Small intestine (tissue), 7 donors: Measurements from ENCODE around the gene EEPD1. TPM values are rescaled to one million over a fixed set of nuclear protein-coding genes. Genes with fewer than 3 reads are reported as not detected.

Experiments
- DNase-seq, 2 donors: peaks; one replicate each; pipeline versions ENCODE4 v3.0.0 to v3.0.0-alpha.2; 2013
- FAIRE-seq: peaks from 2 replicates; lab custom pipeline; 2012; peaks lifted over from hg19 to GRCh38; lab: Jason Lieb, UNC
- H3K27ac ChIP-seq, 3 donors: one replicate each; pipeline ENCODE4 v1.5.1; 2013; ENCODE audit warnings: low read length in 2 of 3, mild to moderate bottlenecking in 2 of 3, control low read depth in 1 of 3, inconsistent platforms in 1 of 3, low read depth in 1 of 3, moderate library complexity in 1 of 3
- H3K27me3 ChIP-seq, 3 donors: one replicate each; pipeline ENCODE4 v1.6.1; 2013; ENCODE audit warnings: low read length in 3 of 3, inconsistent platforms in 1 of 3; ENCODE audit not compliant: control insufficient read depth in 3 of 3, insufficient read depth in 3 of 3
- H3K36me3 ChIP-seq, 3 donors: one replicate each; pipeline ENCODE4 v1.6.1; 2013; ENCODE audit warnings: low read length in 3 of 3, inconsistent platforms in 1 of 3, low read depth in 1 of 3, mild to moderate bottlenecking in 1 of 3, moderate library complexity in 1 of 3; ENCODE audit not compliant: control insufficient read depth in 3 of 3, insufficient read depth in 2 of 3
- H3K4me1 ChIP-seq, 3 donors: one replicate each; pipeline ENCODE4 v1.6.1; 2013; ENCODE audit warnings: low read length in 2 of 3, inconsistent platforms in 1 of 3, low read depth in 1 of 3, mild to moderate bottlenecking in 1 of 3, moderate library complexity in 1 of 3; ENCODE audit not compliant: control insufficient read depth in 3 of 3, insufficient read depth in 2 of 3
- H3K4me3 ChIP-seq, 3 donors: one replicate each; pipeline ENCODE4 v1.5.1; 2013; ENCODE audit warnings: low read length in 3 of 3, control low read depth in 1 of 3, inconsistent platforms in 1 of 3, low read depth in 1 of 3, mild to moderate bottlenecking in 1 of 3, moderate library complexity in 1 of 3
- H3K9me3 ChIP-seq, 2 donors: one replicate each; pipeline ENCODE4 v1.6.1; 2013; ENCODE audit warnings: low read depth in 1 of 2, low read length in 1 of 2; ENCODE audit not compliant: control insufficient read depth in 2 of 2, insufficient read depth in 1 of 2
- WGBS, 3 donors: extraction: QIAGEN DNeasy Blood & Tissue Kit; methylation state at CpG; one replicate each; pipeline ENCODE4 v1.1.7; 2013; 5-methylcytosine and 5-hydroxymethylcytosine counted together
- polyA plus RNA-seq, 4 donors: library from polyadenylated mRNA; stranded (reverse) in 3 of 4; unstranded in 1 of 4; fragments of 200-250 nt in 3 of 4; fragments of 120-200 nt in 1 of 4; gene quantifications; one replicate each; pipeline versions ENCODE4 v1.2.1 to v1.2.3, GENCODE V29; 2013
- donor health status: healthy with polysubstance abuse.
- donor health status: control.
- donor health status: control.
- donor health status: Bipolar disorder and iron deficiency.
- donor health status: healthy.

The EEPD1 gene
- polyA plus RNA-seq, 4 donors = 6.9 to 175 (median 86.3) TPM

DNA sequence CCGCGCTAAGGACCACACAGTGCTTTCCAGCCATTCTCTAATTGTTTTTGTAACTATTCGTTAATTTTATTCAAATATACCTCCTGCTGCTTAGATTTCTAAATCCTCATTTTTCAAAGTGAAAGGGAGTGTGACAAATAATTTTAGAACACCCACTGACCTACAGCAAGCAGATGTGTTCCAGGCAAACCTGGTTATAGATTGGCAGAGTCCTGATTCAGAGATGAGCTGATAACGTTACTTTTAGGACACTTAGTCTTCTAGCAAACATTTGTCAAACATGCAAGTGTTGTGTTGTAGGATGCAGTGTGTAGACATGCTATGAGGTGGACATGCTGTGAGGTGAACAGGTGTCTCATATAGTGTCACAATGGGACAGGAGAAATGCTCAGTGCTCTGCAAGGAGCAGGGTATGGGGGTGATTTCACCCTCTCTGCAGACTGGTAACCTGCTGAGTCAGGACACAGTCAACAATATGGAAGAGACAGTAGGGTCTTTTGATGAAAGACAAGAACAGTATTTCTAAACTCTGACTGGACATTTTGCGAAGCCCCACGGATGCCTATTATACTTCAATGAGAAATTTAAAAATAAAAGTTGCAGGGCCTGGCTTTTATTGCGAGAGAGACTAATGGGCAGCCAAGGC, 144.4 kb downstream of the EEPD1 start:
- Histone ChIP-seq H3K4me1 (peaks cover 0 to 3% (median 0%) of the 10 kb centered on the region in 3 donors), H3K36me3 (peaks cover 3 to 26% (median 10%) of the 10 kb centered on the region in 3 donors), H3K27ac (no peak overlapping the region), H3K4me3 (no peak overlapping the region), H3K9me3 (no peaks in the 10 kb centered on the region), H3K27me3 (no peaks in the 10 kb centered on the region)
- no peak for DNase-seq
- WGBS, 3 donors = 94 to 96% (median 94%) methylated on average over 7 of the region's 7 CpGs
- FAIRE-seq = no peak

DNA sequence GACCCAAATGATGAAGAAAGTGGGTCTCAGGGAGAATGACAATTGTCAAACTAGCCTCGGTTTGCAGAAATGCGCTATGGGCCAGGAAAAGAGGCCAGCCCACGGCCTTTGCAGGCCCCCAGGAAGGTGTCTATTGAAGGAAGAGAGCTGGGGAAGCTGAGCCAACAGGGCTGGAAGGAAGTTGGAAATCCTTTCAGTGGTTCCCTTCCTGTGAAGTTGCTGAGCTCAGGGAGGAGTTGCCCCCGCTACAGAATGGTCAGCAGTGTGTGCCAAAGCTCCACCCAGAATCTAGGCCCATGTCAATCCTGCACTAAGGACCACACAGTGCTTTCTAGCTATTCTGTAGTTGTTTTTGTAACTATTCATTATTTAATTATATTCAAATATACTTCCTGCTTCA, 145.1 kb downstream of the EEPD1 start:
- DNase-seq (no peak), FAIRE-seq (no peak)
- H3K9me3 ChIP-seq = no peaks in the 10 kb centered on the region
- 81 to 93% (median 88%) methylated on average over 4 of the region's 4 CpGs for WGBS, 3 donors
- no peaks in the 10 kb centered on the region for H3K27me3 ChIP-seq
- H3K4me1 ChIP-seq = no peaks in the 10 kb centered on the region
- no peak overlapping the region for H3K4me3 ChIP-seq
- no peak overlapping the region for H3K27ac ChIP-seq
- peaks cover 3 to 26% (median 10%) of the 10 kb centered on the region in 3 donors for H3K36me3 ChIP-seq

DNA sequence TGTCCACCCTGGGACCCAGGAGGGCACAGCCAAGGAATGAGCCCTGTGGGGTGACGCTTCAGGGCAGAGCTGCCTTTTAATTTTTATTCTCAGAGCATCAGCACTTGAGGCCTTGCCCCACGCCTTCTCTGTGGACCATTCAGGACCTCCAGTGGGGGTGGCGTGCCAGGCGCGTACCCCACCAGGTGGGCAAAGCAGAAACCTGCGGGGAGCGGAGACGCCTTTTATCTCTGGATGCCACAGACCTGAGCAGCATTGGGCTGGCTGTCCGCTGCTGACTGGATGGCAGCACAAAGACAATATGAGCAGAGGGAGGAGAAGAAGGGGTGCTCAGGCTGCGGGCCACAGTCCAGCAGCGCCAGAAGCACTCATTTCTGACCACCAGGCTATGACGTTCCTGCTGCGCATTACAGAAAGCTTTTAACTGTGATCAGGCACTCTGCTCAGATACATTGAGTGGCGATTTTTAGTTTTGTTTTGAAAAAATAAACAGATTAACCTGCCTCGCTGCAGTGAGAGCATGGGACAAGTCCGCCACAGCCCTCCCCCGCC, 146.2 kb downstream of the EEPD1 start:
- Histone ChIP-seq H3K4me3 (no peak overlapping the region), H3K4me1 (peaks cover 0 to 4% (median 0%) of the 10 kb centered on the region in 3 donors), H3K9me3 (no peaks in the 10 kb centered on the region), H3K27me3 (no peaks in the 10 kb centered on the region), H3K27ac (no peak overlapping the region), H3K36me3 (peaks cover 3 to 26% (median 10%) of the 10 kb centered on the region in 3 donors)
- FAIRE-seq (no peak), DNase-seq (no peak)
- WGBS, 3 donors = 93 to 95% (median 94%) methylated on average over 17 of the region's 17 CpGs

DNA sequence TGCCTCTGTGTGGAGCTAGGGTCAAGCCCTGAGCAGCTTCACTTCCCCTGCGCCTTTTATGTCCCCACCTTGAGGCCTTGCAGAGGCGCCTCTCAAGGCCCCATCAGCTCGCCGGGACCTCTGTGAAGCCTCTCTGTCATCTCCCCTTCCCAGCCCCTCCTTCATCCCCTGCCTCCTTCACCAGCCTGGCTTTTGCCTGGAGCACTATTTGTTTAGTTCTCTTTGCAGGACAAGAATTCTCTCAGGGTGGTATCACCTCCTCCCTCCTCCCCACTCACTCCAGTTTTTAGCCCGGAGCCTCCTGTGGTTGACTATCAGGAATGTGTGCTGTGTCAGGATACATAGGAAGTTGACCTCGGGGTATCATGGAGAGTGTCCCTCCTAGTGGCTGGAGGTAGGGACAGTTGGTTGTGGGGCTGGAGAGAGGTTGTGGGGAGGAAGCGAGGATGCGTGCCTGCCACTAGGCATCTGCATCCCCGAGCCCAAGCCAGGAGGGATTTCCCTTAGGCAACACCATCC, 146.8 kb downstream of the EEPD1 start:
- no peak overlapping the region for H3K27ac ChIP-seq
- no peaks in the 10 kb centered on the region for H3K27me3 ChIP-seq
- 82 to 97% (median 91%) methylated on average over 9 of the region's 9 CpGs for WGBS, 3 donors
- peaks cover 3 to 26% (median 10%) of the 10 kb centered on the region in 3 donors for H3K36me3 ChIP-seq
- no peak overlapping the region for H3K4me3 ChIP-seq
- DNase-seq (no peak), FAIRE-seq (no peak)
- H3K9me3 ChIP-seq = no peaks in the 10 kb centered on the region
- H3K4me1 ChIP-seq = peaks cover 0 to 4% (median 0%) of the 10 kb centered on the region in 3 donors

- H3K27me3 ChIP-seq = no peaks in the 10 kb centered on the region
- no peak for DNase-seq
- H3K27ac ChIP-seq = peak overlapping the region in 1 of 3 donors; percentile 42
- H3K9me3 ChIP-seq = no peaks in the 10 kb centered on the region
- H3K4me1 ChIP-seq = peaks cover 0 to 4% (median 0%) of the 10 kb centered on the region in 3 donors
- 71 to 79% (median 75%) methylated on average over 9 of the region's 9 CpGs for WGBS, 3 donors
- no peak overlapping the region for H3K4me3 ChIP-seq
- no peak for FAIRE-seq
- H3K36me3 ChIP-seq = peaks cover 3 to 26% (median 10%) of the 10 kb centered on the region in 3 donors
These were observed 147.8 kb downstream of the EEPD1 start for GRCh38 chr7:36300696-36301350.

- FAIRE-seq = no peak
These were observed 149.1 kb downstream of the EEPD1 start for GRCh38 chr7:36301914-36302771.

DNA sequence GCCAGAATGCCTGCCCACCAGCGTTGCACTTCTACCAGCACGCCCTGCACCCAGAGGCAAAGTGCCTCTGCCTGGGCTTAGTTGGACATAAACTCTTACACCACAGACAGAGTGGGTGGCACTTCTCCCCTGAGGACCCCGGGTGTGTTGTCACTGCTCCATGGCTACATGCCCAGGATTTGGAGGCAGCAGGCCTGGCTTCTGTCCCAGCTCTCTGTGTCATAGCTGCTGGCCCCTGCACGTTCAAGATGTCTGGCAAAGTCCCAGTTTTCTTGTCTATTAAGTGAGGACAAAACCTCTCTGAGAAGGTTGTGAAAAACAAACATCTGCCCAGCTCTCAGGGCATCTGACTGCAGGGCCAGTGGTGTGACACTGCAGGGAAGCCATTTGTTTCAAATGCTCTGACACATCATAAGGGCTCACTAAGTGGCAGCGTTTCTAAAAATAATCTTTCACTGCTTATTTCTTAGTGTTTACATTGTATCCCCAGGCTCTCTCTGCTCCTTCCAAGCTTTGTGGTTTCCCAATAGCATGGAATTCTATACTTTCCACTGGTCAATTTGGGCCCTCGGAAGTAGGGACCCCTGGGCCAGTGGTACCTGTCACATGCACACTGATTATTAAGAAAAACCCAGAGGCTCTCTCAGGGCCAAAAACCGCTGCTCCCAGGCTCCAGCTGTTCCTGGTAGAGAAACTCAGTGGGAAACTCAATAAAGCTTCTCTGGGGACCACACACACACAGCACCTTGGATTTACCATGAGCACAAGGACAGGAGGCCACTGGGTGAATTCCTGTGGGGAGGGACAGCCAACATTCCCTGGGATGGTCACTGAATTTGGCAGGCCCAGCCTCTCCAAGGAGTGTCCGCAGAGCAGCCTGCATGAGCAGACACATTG, 150.4 kb downstream of the EEPD1 start:
- peak overlapping the region in 2 of 3 donors; percentile 8 to 33 for H3K27ac ChIP-seq
- DNase-seq (peak in 1 of 2 donors; percentile 33), FAIRE-seq (no peak)
- 50 to 58% (median 52%) methylated on average over 8 of the region's 8 CpGs for WGBS, 3 donors
- H3K27me3 ChIP-seq = no peaks in the 10 kb centered on the region
- no peaks in the 10 kb centered on the region for H3K9me3 ChIP-seq
- H3K4me1 ChIP-seq = peaks cover 0 to 4% (median 0%) of the 10 kb centered on the region in 3 donors
- no peak overlapping the region for H3K4me3 ChIP-seq
- H3K36me3 ChIP-seq = peaks cover 0 to 22% (median 8%) of the 10 kb centered on the region in 3 donors

More at GRCh38 chr7:36301914-36302771, 149.1 kb downstream of the EEPD1 start:
- Histone ChIP-seq H3K4me1 (peaks cover 0 to 4% (median 0%) of the 10 kb centered on the region in 3 donors), H3K9me3 (no peaks in the 10 kb centered on the region), H3K36me3 (peaks cover 0 to 26% (median 9%) of the 10 kb centered on the region in 3 donors), H3K27ac (no peak overlapping the region), H3K27me3 (no peaks in the 10 kb centered on the region), H3K4me3 (no peak overlapping the region)
- WGBS, 3 donors = 87 to 93% (median 87%) methylated on average over 15 of the region's 15 CpGs
- DNase-seq = no peak
